ENCODE data around the gene TAF6. TPM values are rescaled to one million over a fixed set of nuclear protein-coding genes. Genes with fewer than 3 reads are reported as not detected.

Gene TAF6
- total and polyA plus RNA-seq, 9 of the 15 experiments (the other 6 are each of a cell fraction or from before 2014, with no cell fraction given): 0.78 to 78.7 (median 21.3) TPM

GRCh38 chr7:100130608-100131453, 11.7 kb upstream of the TAF6 start (continued):
- TF ChIP-seq FOSL1 (tag; conservative IDR thresholded peaks at IDR 0.05): no peak
- TF ChIP-seq IRF9 (tag; IDR thresholded peaks at IDR 0.05): no peak
- TF ChIP-seq STAT6 (CRISPR knock-in tag; IDR thresholded peaks at IDR 0.05): peak; percentile 80; the same call in 1 of the 2 replicates
- TF ChIP-seq HCFC1 (IDR thresholded peaks at IDR 0.05; ENCODE audit: low read depth, low read length): 0 out of 2 replicates have a peak, but pooled peaks have one; percentile 44
- TF ChIP-seq E2F6 (IDR thresholded peaks at IDR 0.05; ENCODE audit: borderline replicate concordance in 1 of 2, extremely low read depth in 1 of 2, insufficient read depth in 1 of 2, insufficient read length in 1 of 2, low read depth in 1 of 2, low read length in 1 of 2, poor library complexity in 1 of 2, severe bottlenecking in 1 of 2): peak in 1 of 2 experiments; percentile 30
- peak; percentile 33; the same call in 1 of the 2 replicates for TF ChIP-seq EP300 (IDR thresholded peaks at IDR 0.05; ENCODE audit: low read length)
- peak; percentile 81; the same call in 1 of the 2 replicates for TF ChIP-seq SMARCA5 (IDR thresholded peaks at IDR 0.05)
- no peak for TF ChIP-seq ELK1 (CRISPR knock-in tag; IDR thresholded peaks at IDR 0.05)
- peak; percentile 22; the same call in 1 of the 2 replicates for TF ChIP-seq DMBX1 (CRISPR knock-in tag; IDR thresholded peaks at IDR 0.05; ENCODE audit: borderline replicate concordance)
- peak; percentile 88 for TF ChIP-seq CEBPG (CRISPR knock-in tag; IDR thresholded peaks at IDR 0.05)
- TF ChIP-seq CEBPG (tag; conservative IDR thresholded peaks at IDR 0.05 in 1 of 2, IDR thresholded peaks at IDR 0.05 in 1 of 2): peak in 1 of 2 experiments; percentile 81; a peak in 2 of 4 replicates
- TF ChIP-seq STAG1 (CRISPR knock-in tag; IDR thresholded peaks at IDR 0.05; ENCODE audit: borderline replicate concordance): peak; percentile 68; the same call in 1 of the 2 replicates
- TF ChIP-seq GATA2 (CRISPR knock-in tag; IDR thresholded peaks at IDR 0.05): no peak
- TF ChIP-seq E2F1 (CRISPR knock-in tag; IDR thresholded peaks at IDR 0.05): 0 out of 2 replicates have a peak, but pooled peaks have one; percentile 45
- no peak for TF ChIP-seq TFE3 (CRISPR knock-in tag; IDR thresholded peaks at IDR 0.05)
- TF ChIP-seq BHLHE40 (IDR thresholded peaks at IDR 0.05; ENCODE audit: low read length): peak; percentile 33; the same call in 1 of the 2 replicates

All from K562 (cell line).